HG02588 (cell line): ENCODE data around the gene OR52I2.

ENCODE experiments used
- ATAC-seq: cut with Tn5 transposase; IDR thresholded peaks from one replicate; pipeline ENCODE4 v1.9.1; 2021; ENCODE audit warnings: mild to moderate bottlenecking, moderate library complexity; ENCODE audit not compliant: unreplicated experiment

OR52I2 gene

DNA sequence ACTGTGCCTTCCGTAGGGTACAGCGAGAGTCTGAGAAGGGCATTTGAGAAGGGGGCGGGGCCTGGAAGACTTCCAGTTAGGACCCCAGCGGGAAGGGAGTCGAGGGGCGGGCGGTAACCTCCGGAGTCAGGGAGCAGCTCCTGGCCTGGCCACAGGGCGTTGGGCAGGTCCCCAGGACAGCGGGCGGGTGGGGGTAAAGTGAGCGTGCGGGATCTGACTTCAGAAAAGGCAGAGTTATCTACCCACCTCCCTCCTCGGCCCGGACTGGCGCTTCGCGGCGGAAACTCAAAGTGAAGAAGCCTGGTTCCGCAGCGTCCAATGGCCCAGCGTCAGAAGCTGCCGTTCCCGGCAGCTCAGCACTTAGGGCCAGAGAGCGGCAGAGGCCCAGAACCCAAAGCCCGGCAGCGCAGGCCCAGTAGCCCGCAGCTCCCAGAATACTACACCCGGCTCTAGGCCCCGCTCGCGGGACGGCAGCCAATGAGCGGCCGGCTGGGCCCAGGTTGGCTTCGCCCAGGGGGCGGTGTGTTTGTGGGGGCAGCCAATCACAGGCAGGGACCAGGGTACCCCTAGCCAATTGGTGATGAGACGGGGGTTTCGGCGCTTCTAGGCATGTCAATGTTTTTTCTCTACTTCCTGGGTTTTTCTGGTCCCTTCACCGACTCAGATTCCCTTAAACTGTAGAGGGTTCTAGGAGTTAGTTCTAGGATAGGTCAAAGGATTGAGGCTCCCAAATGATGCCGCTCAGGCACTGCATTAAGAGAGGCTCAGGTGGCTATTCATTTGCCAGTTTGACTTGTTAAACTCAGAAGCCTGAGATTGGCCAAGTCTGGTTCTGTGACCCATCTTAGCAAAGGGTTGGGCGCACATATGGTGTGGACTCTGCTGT, 26.5 kb downstream of the OR52I2 start, which contains the start of gene TRIM68:
Gene TRIM68, minus strand, starts transcription at position 451 of the 886 bp plus-strand sequence. CDS start 2,727 bp downstream, outside the sequence.
- ATAC-seq, result peak; percentile 100

DNA sequence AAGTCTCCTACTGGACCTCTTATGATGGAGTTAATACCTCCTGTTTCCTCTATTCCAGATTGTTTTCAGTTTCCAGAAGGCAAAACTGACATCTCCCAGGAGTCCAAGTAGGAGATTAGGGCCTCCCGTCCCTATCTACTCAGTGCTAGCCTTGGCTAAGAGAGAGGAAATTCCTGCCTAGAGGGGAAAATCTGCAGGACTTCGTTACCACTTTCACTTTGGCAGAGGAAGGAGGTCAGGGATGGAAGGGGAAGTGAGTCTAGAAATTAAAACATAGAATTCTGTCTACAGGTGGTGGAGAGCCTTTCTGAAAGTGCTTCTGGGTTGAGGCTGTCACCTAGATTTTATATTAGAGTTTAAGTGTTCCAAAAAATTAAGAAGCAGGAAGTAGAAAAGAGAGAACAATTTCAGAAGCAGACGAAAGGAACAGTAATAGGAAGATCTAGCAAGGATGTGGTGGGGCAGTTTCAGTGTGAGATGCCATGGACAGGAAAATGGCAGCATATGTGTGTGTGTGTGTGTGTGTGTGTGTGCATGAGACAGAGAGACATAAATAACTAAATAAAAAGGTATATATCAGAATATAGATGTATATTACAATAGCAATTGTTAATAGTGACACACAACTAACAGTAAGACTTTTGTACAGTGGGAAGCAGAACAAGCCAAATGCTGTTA, 28.9 kb downstream of the OR52I2 start:
- no peak for ATAC-seq

DNA sequence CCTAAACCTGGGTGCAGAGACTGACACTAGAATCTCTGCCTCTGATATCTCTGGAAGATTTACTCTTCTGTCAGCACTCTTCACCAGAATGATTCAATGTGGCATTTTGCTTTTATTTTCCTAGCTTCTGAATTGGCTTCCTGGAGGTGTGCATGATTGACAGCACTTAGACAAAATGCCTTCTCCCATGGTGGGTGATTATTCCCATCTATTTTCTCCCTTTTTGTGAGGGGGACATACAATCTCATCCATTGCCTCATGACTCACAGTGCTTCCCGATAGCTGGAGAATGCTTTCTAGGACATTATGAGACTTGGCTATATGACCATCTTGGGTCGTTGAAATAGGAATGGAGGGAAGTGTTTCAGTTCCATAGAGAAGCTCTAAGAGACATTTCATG, 30.4 kb downstream of the OR52I2 start:
- no peak for ATAC-seq

DNA sequence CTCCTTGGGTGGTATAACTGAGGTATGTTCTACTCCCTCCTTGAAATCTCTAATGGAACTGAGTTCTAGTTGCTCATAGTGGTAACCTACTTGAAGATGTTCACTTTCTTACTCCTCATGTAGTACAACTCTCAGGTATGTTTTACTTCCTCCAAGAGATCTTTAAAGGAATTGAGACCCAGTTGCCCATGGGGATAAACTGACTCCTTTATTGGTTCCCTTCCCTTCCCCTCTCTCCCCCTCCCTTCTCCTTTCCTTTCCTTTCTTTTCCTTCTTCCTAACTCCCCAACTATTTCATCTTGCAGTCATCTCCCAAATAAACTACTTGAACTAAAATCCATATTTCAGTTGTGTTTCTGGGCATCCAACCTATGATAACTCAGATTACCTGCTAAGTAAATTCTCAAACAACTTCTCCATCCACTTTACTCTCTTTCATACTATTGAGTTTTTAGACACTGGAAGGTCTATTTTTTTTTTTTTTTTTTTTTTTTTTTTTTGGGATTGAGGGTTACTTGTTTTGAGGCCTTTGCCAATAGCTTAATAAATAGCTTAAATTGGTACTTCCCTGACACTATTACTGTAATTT, 34.4 kb downstream of the OR52I2 start:
- ATAC-seq, result no peak

DNA sequence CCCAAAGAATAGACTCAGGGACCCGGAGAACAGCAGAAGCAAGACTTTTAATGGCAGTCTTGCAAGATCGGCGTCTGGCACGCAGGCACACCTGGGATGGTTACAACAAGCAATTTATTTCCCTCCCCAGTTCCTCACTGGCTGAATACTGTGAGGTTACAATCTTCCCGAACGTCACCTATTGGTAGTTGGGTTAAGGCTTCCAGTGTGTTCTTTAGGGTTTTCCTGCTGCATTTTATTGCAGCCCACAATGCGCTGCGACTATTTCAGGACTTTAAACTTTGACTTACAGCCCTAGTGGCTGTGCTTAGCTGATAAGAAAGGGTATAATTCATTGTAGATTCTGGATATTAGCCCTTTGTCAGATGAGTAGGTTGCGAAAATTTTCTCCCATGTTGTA, 38.0 kb downstream of the OR52I2 start:
- no peak for ATAC-seq

DNA sequence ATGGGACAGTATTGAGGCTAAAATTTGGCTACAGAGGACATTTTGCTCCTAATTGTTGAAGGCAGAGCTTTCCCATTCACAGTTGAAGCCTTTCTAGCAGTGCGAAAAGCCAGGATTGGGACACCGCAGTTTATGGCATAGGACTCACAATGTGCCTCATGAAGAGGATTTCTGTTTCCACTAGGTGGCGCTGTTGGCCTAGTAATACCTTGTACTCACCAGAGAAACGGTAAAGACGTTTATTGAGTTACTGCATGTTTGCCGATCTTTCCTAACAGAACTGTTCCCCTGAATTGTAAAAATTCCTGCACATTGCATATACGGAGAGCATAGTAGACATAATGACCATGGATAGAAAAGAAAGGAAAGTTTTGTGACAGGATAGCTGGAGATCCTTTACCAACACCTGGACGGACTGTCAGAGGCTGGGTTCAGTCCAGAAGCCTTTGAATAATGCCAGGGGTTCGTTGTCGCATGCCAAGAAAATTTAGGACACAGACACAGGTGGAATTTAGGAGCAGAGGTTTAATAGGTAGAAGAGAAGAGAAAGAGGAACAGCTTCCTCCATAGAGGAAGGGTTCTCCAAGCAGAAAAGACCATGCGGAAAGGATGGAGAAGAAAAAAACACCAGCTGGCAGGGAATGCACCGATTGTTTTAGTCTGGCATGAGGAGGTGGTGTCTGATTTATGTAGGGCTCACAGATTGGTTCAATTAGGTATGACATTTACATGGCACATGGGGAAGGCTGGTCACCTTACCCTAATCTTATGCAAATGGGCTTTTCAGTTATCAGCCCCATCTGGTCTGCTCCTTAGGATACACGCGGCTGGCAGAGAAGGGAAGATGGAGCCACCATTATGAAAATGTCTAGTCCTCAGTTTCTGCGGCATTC, 44.9 kb downstream of the OR52I2 start:
- no peak for ATAC-seq

DNA sequence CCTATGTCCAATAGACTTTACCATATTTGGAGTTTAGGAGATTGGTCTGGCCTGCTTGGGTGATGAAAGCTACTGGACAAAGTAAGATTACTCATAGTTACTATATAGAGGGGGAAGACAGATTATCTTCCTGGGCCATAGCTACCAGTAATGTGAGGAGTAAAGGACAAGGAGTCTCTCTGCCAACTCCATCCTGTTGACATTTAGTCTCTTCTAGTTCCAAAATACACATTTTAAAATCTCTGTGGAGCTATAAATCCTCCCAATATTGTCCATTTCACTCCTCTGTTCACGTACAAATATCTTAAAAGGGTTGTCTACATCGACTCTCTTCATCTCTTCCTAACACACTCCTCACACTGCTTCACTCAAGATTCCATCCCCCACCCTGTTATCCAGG, 54.6 kb downstream of the OR52I2 start:
- ATAC-seq, result no peak

DNA sequence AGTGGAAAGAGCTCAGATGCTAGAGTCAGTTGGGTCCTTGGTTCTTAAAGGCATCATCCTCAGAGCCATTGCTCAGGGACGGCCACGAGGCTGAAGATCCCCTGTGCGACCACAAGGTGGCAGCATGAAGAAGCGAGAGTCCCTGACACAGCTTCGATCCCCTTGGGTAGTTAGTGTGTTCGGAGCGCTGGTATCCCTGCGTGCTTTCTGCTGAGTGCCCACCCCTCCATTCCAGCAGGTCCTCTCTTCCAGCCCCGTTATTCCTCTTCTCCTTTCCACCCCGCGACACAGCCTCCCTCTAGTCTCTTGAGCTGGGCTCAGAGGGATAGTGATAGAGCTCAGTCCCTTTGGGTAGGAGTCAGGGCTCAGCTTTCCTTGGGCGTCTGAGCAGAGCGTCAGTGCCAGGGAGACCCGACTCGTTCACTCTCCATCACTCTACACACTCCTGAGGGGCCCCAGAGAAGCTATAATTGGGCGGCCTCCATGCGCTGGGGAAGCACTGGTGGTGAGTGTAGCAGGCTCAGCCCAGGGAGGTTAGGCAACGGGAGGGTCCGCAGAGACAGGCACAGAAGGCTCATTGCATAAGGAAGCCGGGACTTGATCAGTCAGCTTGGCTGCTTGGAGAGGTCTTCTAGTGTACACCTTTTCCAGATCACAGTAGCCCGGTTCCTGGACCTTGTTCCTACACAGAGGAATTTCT, 55.6 kb downstream of the OR52I2 start, which contains the start of gene OR51D1:
Gene OR51D1, plus strand, starts transcription at position 516 of the 700 bp plus-strand sequence. CDS start 2,314 bp downstream, outside the sequence.
- peak; percentile 93 for ATAC-seq

DNA sequence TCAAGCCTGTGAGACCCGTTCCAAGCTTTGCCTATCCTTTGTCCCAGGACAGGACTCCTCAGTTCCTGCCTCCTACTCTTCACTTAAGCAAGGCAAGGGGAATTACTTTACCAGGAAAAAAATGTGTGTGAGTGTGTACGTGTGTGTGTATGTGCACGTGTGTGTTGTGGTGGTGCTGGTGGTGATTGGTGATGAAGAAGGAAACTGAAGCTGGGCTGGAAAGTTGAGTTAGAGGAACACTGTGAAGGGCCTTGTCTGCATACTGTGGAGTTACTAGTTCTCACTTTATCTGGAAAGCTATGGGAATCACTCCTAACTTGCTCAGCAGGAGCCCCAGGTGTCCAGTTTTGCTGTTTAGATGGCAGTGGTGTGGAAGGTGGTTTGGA, 56.1 kb downstream of the OR52I2 start:
- no peak for ATAC-seq

DNA sequence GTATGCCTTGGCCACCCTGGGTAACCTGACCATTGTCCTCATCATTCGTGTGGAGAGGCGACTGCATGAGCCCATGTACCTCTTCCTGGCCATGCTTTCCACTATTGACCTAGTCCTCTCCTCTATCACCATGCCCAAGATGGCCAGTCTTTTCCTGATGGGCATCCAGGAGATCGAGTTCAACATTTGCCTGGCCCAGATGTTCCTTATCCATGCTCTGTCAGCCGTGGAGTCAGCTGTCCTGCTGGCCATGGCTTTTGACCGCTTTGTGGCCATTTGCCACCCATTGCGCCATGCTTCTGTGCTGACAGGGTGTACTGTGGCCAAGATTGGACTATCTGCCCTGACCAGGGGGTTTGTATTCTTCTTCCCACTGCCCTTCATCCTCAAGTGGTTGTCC, 58.4 kb downstream of the OR52I2 start:
- ATAC-seq, result no peak

DNA sequence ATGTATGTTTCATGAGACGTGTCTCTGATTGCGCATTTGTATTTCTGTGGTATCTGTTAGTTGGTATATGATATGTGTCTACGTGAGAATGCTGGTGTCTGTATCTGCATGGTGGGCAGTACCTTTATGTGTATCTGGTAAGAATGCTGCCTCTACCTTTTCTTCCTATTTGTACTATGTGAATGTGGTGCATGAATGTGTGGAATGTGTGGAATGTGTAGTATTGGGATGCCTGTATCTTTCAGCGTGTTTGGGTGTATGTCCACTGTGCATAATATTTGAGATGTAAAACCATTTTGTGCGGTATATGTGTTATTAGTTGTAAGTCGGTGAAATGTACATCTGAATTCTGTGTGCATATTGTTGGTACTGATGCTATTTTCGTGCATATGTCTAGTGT, 60.0 kb downstream of the OR52I2 start:
- ATAC-seq, result no peak

DNA sequence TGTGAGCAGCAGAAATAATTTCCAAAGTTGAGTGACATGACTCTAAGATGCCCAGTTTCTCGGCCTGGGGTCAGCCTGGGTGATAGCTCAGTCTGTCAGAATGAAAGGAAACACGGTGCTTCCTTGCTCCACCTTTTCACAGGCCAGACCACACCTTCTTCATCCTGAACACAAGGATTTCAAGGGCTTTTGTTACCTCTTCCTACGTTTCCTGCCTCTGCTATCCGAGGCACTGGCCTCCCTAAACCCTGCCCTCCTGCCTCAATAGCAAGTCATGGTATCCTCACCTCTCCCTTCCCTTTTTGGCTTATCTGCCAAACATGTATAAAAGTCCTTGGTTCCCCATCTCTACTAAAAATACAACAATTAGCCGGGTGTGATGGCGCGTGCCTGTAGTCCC, 60.5 kb downstream of the OR52I2 start:
- ATAC-seq, result no peak
